Measurements from ENCODE around the gene APOL5.
A peak's percentile ranks its signal among the peaks of the same experiment; 100 is the strongest.
"Not testable (repeated sequence)": the region's sequence is repeated elsewhere in the genome, so short reads cannot be mapped to it uniquely, and the experiment has no call there.

The APOL5 gene, protein sequence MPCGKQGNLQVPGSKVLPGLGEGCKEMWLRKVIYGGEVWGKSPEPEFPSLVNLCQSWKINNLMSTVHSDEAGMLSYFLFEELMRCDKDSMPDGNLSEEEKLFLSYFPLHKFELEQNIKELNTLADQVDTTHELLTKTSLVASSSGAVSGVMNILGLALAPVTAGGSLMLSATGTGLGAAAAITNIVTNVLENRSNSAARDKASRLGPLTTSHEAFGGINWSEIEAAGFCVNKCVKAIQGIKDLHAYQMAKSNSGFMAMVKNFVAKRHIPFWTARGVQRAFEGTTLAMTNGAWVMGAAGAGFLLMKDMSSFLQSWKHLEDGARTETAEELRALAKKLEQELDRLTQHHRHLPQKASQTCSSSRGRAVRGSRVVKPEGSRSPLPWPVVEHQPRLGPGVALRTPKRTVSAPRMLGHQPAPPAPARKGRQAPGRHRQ

DNA sequence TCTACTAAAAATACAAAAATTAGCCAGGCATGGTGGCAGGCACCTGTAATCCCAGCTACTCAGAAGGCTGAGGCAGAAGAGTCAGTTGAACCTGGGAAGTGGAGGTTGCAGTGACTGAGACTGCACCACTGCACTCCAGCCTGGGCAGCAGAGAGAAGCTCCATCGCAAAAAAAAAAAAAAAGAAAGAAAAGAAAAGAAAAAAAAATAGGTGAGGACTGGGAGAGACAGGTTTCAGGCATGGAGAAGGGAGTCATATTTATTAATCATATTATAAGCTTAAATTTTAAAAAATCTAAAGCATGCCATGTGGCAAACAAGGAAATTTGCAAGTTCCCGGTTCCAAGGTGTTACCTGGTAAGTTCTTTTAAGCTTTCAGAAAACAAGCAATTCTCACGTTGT lies at the start of gene APOL5:
APOL5 (plus strand) TSS at position 301 of the 400 bp plus-strand sequence; CDS start at position 301, 0 bp downstream.
- DNase-seq (ENCODE audit: low spot score) (no peak), FAIRE-seq (no peak)

DNA sequence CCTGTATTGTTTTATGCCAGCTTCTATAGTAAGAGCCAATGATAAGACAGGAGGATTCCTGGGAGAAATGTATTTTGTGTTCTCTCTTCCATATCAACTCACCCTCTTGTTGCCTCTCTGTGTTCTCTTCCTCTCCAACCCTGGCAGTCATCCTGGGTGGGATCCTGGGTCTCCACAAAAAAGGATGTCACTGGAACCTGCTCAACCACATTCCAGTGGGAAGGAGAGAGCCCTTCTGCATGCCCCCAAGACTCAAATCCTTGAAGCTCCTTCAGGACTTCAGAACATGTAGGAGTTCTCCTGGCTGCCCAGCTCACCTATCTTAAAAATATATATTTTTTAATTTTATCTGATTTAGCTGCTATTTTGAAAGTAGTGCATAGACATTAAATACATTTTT lies 43.3 kb upstream of the APOL5 start:
- no peak for FAIRE-seq
- DNase-seq (ENCODE audit: low spot score), result no peak

DNA sequence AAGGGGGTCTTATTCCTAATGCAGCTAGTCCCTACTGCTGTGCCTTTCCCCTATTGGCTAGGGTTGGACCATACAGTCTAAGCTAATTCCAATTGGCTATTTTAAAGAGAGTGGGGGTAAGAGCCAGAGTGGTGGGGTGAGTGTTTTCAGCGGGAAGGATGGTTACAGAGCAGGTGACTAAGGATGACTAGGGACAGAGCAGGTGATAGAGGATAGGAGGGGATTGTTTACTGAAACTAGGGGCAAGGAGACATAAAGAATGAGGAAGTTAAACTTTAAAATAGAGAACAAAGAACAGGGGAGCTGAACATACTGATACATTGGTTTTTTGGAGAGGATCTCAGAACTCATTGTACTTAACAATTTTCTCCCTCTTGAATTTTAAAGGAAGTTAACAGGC lies 41.6 kb upstream of the APOL5 start:
- DNase-seq (ENCODE audit: low spot score); FAIRE-seq: not testable (repeated sequence)

DNA sequence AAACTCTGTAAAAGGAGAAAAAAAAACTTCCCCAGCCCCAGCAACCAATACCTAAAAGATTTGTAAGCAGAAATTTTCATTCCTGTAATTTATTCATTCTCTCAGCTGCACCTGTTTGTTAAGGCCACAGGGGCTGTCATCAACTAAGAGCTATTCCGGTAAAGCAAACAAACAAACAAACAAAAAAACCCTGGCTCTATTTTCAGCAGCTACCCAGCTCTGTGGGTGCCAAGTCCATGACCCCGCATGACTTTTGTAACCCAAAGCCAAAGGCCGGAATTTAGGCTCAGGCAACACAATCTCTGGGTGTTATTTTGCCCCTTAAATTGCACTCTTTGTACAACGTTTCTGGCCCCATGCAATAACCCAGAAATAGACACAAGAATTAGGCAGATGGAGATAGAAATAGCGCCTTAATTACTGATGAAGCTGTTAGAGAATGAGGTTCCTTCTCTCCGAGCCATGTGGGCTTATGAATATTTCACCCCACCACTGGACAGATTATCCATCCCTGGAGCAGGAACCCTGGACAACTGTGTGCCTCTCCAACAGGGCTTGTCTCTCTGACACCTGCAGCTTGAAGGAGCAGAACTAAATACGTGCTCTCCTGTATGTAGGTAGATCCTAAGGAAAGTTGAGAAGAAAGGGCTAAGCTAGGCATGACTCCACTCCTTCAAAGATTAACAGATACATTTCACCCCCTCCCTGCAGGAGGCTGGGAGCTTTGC lies 40.0 kb upstream of the APOL5 start:
- DNase-seq (ENCODE audit: low spot score) (no peak), FAIRE-seq (no peak)

DNA sequence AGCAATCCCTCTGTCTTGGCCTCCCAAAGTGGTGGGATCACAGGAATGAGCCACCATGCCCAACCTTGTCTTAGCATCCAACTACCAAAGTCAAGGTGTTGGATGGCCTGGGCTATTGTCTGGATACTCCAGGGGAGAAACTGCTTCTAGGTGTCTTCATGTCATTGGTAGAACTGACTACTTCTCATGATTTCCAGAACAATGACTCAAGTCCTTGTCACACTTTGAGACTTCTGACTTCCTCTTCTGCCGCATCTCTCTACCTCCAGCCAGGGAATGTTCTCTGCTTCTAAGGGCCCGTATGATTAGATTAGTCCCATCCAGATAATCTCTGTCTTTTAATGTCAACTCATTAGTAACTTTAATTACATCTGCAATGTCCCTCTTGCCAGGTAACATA lies 38.8 kb upstream of the APOL5 start:
- no peak for FAIRE-seq

DNA sequence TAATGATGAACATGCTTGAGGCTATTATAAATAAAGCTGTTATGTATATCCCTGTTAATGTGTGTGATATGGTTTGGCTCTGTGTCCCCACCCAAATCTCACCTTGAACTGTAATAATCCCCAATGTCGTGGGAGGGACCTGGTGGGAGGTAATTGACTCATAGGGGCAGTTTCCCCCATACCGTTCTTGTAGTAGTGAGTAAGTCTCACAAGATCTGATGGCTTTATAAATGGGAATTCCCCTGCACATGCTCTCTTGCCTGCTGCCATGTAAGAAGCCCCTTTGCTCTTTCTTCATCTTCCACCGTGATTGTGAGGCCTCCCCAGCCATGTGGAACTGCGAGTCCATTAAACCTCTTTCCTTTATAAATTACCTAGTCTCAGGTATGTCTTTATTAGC lies 38.2 kb upstream of the APOL5 start:
- FAIRE-seq; DNase-seq (ENCODE audit: low spot score): not testable (repeated sequence)

More for the DNA sequence above, 38.8 kb upstream of the APOL5 start:
- DNase-seq (ENCODE audit: low spot score), result no peak

DNA sequence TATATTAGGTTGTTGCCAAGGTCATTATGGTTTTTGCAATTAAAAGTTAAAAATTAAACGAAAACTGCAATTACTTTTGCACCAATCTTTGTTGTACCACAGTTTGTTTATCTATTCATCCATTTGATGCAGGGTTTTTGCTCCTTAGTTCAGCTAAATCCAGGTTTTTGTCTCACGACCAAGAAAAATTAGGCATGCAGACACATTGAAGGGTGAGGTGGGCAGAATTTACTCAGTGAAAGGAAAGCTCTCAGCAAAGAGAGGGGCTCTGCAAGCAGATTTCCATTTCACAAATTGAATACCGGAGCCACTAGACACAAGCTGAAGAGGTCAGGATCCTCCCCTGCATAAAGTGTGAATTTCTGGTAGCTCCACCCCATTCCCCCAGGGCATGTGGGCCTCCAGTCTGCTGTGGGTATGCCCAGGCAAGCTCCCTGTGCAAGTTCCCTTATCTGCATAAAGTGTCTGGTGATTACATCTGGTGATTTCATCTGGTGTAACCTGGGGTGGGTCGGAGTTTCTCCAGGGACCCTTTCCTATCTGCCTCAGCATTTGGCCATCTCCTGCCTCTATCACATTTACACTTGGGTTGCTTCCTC lies 36.1 kb upstream of the APOL5 start:
- no peak for FAIRE-seq
- no peak for DNase-seq (ENCODE audit: low spot score)

DNA sequence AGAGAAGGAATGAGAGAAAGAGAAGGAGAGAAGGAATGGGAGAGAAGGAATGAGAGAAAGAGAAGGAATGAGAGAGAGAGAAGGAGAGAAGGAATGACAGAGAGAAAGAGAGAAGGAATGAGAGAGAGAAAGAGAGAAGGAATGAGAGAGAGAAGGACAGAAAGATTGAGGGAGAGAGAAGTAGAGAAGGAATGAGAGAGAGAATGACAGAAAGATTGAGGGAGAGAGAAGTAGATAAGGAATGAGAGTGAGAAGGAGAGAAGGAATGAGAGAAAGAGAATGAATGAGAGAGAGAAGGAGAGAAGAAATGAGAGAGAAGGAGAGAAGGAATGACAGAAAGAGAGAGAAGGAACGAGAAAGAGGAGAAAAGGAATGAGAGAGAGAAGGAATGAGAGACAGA lies 34.1 kb upstream of the APOL5 start:
- DNase-seq (ENCODE audit: low spot score) (no peak), FAIRE-seq (no peak)

DNA sequence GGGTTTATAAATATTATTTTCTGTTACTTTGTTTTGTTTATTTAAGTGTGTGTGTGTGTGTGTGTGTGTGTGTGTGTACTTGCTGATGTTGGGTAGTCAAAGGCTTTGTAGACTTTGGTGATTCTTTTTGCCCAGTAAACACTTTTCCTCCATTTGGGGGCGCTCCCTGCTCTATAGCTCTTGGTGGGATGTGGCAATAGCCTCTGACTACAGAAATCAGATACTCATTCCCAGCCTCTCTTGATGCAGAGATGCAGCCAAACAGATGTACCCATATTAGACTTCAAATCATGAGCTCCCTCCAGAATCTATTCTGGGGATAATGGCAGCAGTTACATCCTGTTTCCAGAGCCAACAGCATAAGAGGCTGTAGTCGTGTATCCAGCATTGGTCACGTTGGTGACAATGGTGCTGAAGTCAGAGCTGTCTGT lies 33.4 kb upstream of the APOL5 start:
- DNase-seq (ENCODE audit: low spot score) (no peak), FAIRE-seq (no peak)

DNA sequence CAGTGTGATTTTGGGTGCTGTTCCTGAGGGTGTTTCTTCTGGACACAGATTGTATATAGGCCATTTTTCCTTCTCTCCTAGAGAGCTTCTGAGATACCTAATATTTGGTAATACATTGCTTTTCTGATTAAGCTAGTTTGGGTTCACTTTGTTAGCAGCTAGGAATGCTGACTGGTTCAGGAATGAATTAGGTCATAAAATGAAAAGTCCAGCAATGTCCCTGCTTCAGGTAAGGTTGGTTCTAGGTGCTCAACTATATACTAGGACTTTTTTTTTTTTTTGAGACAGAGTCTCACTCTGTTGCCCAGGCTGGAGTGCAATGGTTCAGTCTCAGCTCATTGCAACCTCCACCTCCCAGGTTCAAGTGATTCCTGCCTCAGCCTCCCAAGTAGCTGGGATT lies 32.9 kb upstream of the APOL5 start:
- FAIRE-seq, result no peak
- no peak for DNase-seq (ENCODE audit: low spot score)

DNA sequence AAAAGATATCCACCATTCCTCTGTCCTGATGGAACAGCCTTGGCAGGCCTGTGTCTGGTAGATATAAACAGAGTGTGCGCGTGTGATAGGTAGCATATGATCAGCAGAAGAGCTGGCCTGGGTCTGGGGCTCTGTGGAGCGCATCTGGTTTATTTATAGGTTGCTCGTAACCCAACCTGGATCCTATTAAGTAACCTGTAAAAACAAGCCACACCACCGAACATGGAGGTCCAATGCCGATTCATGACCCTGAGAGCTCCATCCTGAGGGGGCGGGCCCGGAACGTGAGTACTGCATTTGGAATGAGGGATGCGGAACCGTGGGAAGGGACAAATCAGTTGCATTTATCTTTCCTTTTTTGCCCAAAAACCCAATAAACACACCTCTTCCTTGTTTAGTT lies 31.9 kb upstream of the APOL5 start:
- FAIRE-seq (no peak), DNase-seq (ENCODE audit: low spot score) (no peak)

DNA sequence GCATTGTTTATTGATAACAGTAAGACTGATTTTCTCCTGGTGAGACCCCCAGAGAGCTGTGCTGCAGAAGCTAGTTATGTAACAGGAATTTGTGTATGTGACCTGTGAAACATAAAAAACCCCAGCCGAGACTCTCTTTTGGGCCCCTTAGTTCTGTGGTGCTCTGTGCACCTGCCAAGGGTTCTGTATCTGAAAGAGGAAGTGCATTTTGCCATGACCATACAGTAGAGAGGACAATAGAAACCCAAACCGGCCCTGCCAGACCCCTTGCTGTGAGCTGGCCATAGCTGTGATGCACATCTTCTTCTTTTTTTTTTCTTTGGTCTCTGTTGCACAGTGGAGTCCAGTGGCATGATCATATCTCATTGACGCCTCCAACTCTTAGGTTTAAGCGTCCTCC lies 31.4 kb upstream of the APOL5 start:
- no peak for DNase-seq (ENCODE audit: low spot score)
- no peak for FAIRE-seq

DNA sequence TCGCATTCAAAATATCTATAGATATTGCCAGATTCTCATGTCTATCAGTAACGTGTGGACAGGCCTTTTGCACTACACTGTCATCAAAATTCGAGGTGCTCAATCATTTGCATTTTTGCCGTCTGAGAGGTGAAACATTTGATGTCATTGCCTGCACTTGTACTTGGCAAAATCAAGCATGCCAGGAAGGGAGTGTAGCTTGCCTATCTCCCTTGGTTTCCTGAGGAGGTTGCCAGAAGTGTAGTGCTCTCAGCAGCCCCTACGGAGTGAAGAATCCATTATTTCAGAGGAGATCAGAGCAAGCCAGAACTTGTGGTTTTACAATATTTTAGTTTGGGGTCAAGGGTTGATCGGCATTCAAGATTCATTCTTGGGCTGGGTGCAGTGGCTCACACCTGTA lies 30.2 kb upstream of the APOL5 start:
- DNase-seq (ENCODE audit: low spot score), result no peak
- no peak for FAIRE-seq

DNA sequence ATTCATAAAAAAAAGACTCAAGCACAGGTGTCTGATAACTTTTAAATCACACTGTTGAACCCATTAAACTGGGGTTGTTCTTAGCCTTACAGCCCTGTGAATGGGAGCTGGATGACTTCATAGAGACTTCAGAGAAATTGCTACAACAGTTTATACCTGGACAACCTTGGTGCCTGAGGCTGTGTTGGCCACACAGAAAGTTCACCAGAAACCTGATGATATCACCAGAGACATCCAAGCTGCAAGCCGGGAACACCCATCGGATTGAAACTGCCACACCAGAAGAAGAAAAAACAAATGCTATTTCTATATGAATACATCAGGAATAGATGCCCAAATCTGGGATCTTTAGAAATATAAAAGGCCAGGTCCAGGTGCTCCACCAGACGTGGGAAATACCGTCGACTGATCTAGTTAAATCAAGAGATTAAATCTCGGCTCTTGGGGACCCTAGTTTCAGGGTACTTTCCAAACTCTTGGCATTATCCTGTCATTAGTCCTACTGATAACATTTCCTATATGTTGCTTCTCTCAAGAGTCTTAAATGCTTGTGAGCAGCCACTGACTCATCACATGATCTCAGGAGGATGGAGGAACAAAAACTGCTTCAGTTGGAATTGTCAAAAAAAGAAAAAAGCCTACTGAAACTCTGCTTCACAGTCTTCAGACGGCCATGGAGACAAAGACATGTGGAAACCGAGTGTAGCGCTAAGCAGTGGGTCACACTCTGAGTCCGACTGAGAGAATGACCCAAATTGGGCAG lies 28.6 kb upstream of the APOL5 start:
- DNase-seq (ENCODE audit: low spot score) (no peak), FAIRE-seq (no peak)

DNA sequence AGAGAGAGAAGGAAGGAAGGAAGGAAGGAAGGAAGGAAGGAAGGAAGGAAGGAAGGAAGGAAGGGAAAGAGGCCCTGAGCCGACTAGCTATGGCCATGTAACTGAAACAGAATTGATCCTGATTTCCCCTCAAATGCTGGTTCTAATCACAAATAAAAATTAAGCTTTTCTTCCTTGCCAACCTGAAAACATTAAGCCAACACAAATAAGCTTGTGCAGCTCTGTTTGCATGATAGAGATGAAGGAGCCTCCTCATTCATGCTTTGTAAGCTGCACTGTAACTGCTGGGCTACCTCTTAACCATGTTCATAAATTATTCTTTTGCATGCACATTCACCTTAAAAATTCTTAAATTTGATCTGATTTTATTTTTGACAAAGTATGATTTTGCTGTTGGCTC lies 27.7 kb upstream of the APOL5 start:
- DNase-seq (ENCODE audit: low spot score) (no peak), FAIRE-seq (no peak)

DNA sequence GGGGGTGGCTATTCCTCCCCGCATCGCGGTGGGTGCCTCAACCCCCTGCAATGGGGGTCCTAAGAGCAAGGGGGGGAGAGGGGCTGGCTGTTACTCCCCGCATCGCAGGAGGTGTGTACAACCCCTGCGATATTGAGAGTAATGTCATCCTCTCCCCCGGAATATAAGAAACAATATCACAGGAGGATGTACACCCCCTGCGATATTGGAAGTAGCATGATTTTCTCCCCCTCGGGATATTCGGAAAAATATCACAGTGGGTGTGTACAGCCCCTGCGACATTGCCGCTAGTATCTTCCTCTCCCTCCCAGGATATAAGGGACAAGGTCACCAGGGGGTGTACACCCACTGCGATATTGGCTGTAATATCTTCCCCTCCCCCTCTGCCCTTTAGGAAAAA lies 22.5 kb upstream of the APOL5 start:
- no peak for FAIRE-seq
- no peak for DNase-seq (ENCODE audit: low spot score)

DNA sequence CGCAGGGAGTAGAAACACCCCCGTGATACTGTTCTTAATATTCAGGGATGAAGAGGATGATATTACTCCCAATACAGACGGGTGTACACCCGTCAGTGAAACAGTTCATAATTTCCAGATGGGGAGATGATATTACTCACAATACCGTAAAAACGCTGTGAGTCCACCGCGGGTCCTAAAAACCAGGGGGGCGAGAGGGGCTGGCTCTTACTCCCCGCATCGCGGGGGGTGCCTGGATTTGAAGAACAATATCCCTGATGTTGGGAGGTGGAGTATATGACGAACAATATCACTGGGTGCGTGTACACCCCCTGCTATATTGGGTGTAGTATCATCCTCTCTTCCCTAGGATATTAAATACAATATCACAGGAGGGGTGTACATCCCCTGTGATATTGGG lies 20.5 kb upstream of the APOL5 start:
- no peak for DNase-seq (ENCODE audit: low spot score)
- FAIRE-seq, result peak; percentile 98

DNA sequence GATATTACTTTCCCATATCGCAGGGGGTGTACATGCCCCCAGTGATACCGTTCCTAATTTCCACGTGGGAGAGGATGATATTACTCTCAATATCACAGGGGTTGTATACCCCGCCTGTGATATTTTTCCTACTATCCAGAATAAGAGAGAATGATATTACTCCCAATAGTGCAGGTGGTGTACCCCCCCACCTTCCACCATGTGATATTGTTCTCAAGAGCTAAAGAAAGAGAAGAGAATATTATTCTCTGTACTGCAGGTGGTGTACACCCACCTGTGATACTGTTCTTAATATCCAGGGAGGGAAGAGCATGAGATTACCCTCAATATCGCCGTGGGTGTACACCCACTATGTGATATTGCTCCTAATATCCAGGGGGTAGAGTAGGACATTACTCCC lies 17.8 kb upstream of the APOL5 start:
- FAIRE-seq, result peak; percentile 58
- not testable (repeated sequence) for DNase-seq (ENCODE audit: low spot score)

DNA sequence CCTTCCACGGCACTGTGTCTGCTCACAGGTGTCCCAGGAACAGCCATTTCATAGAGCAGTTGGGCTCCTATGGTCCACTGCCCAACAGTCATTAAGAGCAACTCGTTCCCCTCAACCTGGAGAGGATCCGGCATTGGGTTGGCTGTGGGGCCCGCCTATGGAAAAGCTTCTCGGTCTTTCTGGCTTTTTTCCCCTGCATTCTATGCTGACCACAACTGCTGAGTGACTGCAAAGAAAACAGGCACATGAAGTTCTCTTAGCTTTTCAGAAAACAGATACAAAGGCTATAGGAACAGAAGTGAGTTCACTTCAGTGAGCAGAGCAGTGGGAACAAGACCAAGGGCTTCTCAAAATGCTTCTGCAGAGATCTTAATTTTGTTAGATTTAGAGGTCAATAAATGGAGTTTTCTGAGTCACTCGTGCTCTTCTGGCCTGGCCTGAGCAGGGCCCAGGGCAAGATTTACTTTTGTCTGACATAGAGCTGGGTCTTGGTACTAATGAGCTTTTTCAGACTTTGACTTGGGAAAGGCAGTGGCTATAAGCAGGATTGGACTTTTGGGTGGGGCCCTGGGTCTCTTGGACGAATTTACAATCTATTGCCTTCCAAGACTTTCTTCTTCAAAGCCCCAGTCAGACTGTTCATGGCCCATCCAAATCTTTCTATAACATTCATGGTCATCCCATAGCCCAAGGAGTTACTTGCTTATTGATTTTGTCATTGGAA lies 13.6 kb upstream of the APOL5 start:
- no peak for FAIRE-seq

DNA sequence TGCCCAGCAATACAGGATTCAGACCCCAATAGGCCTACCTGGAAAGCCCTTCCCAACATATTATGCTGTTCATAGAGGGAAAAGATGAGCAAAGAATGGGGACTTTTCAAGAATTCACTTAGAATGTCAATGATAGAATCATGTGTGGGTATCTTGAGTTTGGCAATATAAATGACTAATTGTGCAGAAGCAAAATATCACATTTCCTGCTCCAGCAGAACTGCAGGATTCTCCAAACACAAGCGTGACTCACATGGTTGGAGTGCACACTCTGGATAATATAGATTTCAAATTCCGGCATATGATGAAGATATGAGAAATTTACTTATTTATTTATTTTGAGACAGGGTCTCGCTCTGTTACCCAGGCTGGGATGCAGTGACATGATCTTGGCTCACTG lies 12.5 kb upstream of the APOL5 start:
- no peak for DNase-seq (ENCODE audit: low spot score)
- FAIRE-seq, result no peak

More for the DNA sequence above, 13.6 kb upstream of the APOL5 start:
- DNase-seq (ENCODE audit: low spot score), result no peak

DNA sequence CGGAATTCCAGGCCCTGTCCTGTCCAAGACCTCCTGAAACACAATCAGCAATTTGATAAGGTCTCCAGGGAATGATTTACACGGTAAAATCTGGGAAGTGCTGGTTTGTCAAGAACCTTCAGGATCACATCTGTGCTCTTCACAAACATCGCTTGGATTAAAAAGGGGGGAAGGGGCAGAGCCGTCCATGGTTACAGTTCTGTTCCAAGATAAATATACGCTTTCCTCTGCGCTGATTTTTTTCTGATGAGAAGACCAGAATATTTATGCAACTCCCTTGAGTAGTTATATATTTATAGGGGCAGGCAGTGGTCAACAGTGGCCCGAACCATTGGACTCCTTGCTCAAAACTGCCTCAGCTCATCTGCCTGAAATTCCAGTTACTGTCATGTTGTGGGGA lies 9.2 kb upstream of the APOL5 start:
- DNase-seq (ENCODE audit: low spot score), result no peak
- FAIRE-seq, result no peak
